GM12875 (cell line): Measurements from ENCODE around the gene NFRKB.

Source experiments
- H3K4me3 ChIP-seq: one replicate; pipeline ENCODE4 v1.5.1; 2011; ENCODE audit warnings: low read depth, low read length, control low read depth
- CTCF ChIP-seq: IDR thresholded peaks from 2 replicates; pipeline ENCODE4 v1.5.1; 2011; ENCODE audit warnings: low read depth, mild to moderate bottlenecking, control low read depth, inconsistent platforms, low read length, moderate library complexity, borderline replicate concordance; ENCODE audit not compliant: insufficient read depth

The NFRKB gene

GRCh38 chr11:129935723-129936122 is 40.3 kb upstream of the NFRKB start:
- no peak for TF ChIP-seq CTCF
- H3K4me3 ChIP-seq: no peak overlapping the region

- no peak for TF ChIP-seq CTCF
- H3K4me3 ChIP-seq: no peak overlapping the region
Observed at GRCh38 chr11:129933891-129934290, 38.5 kb upstream of the NFRKB start.

GRCh38 chr11:129933262-129933661 is 37.9 kb upstream of the NFRKB start:
- no peak overlapping the region for H3K4me3 ChIP-seq
- TF ChIP-seq CTCF: no peak

GRCh38 chr11:129932381-129933067 is 37.1 kb upstream of the NFRKB start:
- no peak overlapping the region for H3K4me3 ChIP-seq
- no peak for TF ChIP-seq CTCF

GRCh38 chr11:129930743-129931142 is 35.4 kb upstream of the NFRKB start:
- no peak overlapping the region for H3K4me3 ChIP-seq

GRCh38 chr11:129930296-129930695 is 34.9 kb upstream of the NFRKB start:
- no peak for TF ChIP-seq CTCF
- H3K4me3 ChIP-seq: no peak overlapping the region

More at GRCh38 chr11:129930743-129931142, 35.4 kb upstream of the NFRKB start:
- TF ChIP-seq CTCF: no peak

- no peak overlapping the region for H3K4me3 ChIP-seq
- no peak for TF ChIP-seq CTCF
Observed at GRCh38 chr11:129929721-129930120, 34.3 kb upstream of the NFRKB start.
